DMS53 treated with DMSO at 0.1 percent for 48 hours (cell line): ENCODE results near the gene CLDN7.

Experiments used
- DNase-seq: peaks from one replicate; lab custom pipeline; 2025; ENCODE audit not compliant: unreplicated experiment; lab: John Stamatoyannopoulos, UW

The CLDN7 gene

GRCh38 chr17:7221278-7222092 is 40.8 kb downstream of the CLDN7 start:
- DNase-seq: no peak

DNA sequence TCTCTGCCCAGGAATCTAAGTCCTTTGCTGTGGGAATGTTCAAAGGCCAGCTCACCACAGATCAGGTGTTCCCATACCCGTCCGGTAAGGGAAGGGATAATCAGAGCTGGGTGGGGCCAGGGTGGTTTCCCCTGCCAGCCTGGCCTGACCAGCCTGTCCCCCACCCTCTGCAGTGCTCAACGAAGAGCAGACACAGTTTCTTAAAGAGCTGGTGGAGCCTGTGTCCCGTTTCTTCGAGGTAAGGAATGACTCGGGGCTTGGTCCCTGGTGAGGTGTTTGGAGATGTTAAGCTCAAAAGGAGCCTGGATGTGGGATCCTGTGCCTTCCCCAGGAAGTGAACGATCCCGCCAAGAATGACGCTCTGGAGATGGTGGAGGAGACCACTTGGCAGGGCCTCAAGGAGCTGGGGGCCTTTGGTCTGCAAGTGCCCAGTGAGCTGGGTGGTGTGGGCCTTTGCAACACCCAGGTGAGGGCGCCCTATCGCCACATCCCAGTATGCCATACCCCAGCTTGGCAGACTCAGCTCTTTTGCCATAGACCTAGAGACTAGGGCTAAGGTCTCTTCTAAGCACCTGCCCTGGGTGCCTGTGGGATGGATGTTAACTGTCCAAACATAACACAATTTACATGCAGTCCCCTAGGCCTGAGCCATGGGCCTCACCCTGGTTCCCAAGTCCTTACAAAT is 41.5 kb downstream of the CLDN7 start:
- peak; percentile 50 for DNase-seq

DNA sequence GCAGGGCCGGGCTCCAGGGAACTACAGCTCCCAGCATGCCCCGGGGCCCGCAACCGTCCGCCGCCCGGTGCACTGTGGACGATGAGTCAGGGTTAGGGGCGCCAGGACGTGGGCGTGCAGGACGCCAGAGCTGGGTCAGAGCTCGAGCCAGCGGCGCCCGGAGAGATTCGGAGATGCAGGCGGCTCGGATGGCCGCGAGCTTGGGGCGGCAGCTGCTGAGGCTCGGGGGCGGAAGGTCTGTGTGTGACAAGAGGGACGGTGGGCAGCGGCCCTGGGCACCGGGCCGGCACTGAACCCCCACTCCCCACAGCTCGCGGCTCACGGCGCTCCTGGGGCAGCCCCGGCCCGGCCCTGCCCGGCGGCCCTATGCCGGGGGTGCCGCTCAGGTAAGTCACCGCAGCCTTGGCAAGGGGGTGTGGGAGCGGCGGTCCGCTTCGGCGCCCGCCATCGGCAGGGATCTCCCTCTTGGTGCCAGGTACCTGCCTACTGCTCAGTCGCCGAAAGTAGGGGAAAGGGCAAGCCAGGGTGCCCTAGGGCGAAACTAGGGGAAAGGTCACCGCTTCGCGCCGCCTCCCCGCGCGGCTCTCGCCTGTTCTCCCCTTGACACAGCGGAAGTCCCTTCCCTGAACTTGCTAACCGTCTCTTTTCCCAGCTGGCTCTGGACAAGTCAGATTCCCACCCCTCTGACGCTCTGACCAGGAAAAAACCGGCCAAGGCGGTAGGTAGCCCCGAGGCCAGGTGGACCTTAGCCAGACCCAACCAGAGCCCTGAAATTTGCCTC is 42.3 kb downstream of the CLDN7 start, which contains the start of the genes ACADVL and DLG4:
Gene ACADVL (plus strand): TSS at position 127 of the 781 bp plus-strand sequence. CDS start 47 bp downstream, at position 174.
Gene DLG4 (minus strand): TSS at position 25 of the 781 bp plus-strand sequence.
- DNase-seq: peak; percentile 82

DNA sequence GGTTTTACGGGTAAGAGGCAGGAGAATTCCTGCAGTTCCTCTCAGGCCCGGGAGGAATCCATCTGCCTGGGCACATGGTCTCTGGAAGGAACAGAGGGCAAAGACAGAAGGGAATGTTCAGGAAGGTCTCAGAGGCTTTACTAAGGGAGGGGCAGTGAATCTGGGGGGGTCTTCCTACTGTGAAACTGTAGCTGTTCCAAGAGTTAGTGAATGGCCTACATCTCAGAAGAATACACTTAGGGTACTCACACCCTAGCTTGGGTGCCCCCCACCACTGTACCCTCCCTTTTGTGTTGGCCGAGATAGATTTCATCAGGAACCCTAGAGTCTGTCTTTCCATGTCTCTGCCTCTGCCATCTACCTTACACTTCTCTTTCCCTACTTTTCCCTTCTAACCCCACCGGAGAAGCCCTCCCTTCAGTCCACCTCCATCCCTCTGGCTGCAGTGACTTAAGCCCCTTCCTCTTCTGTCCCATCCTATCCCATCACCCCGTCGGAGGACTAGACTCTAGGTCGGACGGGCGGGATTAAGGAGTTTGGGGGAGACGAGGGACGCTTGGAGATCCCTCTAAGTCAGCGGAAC is 43.0 kb downstream of the CLDN7 start:
- DNase-seq: no peak

GRCh38 chr17:7218758-7219157 is 43.5 kb downstream of the CLDN7 start:
- no peak for DNase-seq

DNA sequence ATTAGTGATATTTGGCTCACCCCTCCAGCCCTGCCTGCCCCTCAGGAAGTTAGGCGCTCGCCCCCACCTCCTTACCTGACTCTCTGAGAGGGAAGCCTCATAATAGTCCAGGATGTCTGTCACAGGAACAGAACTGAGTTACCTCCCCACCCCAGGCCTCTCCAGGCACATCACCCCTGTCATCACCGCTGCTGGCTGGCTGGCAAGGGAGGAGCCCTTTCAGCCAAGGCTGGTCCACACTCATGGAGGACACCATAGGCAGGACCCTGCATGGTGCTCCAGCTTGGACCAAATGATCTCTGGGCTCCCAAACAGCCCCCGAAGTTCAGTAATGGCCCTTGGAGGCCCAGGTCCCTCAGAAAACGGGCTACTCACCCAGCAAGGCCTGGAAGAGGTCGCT is 44.1 kb downstream of the CLDN7 start:
- no peak for DNase-seq

- DNase-seq: no peak
These were observed 44.9 kb downstream of the CLDN7 start for GRCh38 chr17:7217113-7217987.

DNA sequence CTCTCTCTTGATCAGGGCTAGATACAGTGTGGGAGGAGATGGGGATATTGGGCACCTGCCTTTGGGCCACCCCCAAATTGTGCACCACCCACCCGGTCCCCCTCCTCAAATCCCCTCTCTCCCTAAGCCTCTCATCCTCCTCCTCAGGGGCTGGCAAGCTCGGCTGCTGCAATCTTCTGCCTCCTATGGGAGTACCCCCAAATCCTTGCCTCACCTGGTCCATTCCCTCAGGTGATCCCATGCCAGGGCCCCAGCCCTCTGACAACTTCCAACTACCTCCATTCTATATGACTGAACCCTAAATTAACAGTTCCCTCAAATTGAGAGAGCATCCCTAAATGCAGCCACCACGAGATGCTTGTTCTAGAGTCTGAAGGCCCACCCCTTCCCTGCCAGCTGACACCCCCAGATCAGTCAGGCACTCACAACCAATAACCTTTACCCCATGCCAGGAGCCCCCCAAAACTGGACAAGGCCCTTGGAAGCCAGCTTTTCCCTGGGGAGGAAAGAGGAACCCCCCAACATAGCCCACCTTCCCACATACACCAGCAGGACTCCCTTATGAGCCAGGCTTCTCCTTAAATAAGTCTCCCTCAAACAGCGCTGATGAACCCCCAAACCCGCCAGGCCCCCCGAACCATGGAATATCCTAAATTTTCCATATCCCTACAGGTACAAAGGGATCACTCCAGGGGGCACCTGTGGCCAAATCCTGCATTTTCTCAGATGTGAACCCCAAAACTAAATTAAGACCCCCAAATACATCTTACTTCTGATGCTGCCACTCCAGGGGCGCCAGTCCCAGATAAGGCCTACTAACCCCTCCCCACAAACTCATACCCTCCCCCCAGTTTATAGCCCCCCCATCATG is 45.8 kb downstream of the CLDN7 start:
- no peak for DNase-seq

- DNase-seq: no peak
These were observed 46.6 kb downstream of the CLDN7 start for GRCh38 chr17:7215652-7216180.

GRCh38 chr17:7215136-7215638 is 47.1 kb downstream of the CLDN7 start:
- no peak for DNase-seq

GRCh38 chr17:7214300-7215135 is 47.8 kb downstream of the CLDN7 start:
- peak; percentile 97 for DNase-seq

GRCh38 chr17:7213895-7214299 is 48.4 kb downstream of the CLDN7 start:
- DNase-seq: peak; percentile 92

DNA sequence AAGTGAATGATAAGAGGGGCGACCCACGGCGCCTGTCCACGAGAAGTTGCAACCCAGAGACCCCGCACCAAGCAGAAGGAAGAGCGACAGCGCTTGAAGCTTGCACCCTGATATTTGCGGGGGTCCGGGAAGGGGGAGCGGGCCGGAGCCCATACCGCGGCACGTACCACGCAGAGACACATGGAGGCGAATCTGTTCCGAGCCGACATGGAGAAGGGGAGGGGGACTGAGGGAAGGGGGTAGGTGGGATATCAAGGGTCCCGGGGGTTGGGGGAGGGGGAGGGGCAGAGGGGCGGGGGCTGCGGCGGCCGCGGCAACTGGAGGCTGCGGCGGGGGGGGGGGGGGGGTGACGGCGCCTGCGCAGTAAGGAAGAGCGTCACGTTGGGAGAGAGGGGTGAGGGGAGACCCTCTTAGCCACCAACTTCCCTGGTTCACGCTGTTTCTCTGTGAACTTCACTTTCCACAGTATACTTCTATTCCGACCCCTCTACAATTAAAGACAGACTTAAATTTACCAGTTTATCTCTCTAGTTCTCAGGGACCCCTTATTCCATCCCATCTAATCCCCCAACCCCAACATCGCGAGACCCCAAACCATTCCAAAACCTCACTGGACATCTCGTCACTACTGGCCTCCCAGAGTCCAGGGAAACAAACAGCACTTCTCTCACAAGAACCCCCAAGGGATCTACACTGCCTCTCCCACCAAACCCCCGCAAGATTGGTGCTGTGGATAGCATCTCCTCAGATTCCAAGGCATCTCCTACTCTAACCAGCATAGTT is 50.6 kb downstream of the CLDN7 start:
- no peak for DNase-seq
